ENCODE data around the gene NEURL2.
"Not testable (repeated sequence)": the region's sequence is repeated elsewhere in the genome, so short reads cannot be mapped to it uniquely, and the experiment has no call there.

The NEURL2 gene

DNA sequence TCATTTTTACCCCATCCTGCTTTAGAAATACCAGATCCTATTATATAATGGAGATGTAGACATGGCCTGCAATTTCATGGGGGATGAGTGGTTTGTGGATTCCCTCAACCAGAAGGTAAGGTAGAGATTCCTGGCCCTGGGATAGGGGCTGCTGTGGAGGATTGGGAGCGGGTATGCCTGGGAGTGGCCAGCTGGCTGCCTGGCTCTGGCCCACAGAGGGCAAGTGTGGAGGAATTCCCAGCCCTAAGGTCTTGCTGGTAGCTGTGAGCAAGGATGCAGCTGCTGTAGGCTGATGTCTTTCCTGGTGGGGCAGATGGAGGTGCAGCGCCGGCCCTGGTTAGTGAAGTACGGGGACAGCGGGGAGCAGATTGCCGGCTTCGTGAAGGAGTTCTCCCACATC, 6.7 kb upstream of the NEURL2 start:
- DNase-seq, result no peak

DNA sequence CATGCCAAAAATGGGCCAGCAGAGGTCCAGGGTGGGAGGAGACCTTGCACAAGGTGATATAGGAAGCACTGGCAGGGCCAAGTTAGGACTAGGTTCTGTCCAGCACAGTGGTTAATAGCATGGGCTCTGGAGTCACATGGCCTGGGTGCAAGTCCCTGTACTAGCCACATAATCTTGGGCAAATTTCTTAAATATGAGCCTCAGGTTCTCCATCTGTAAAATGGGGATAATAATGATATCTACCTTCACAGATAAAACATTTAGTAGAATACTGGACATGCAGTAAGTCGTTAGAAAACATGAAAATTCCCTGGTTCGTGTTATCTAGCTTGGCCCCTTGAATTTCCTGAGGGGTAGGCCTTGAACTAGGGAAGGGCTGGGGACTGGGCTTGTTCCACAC, 6.3 kb upstream of the NEURL2 start:
- DNase-seq, result no peak

DNA sequence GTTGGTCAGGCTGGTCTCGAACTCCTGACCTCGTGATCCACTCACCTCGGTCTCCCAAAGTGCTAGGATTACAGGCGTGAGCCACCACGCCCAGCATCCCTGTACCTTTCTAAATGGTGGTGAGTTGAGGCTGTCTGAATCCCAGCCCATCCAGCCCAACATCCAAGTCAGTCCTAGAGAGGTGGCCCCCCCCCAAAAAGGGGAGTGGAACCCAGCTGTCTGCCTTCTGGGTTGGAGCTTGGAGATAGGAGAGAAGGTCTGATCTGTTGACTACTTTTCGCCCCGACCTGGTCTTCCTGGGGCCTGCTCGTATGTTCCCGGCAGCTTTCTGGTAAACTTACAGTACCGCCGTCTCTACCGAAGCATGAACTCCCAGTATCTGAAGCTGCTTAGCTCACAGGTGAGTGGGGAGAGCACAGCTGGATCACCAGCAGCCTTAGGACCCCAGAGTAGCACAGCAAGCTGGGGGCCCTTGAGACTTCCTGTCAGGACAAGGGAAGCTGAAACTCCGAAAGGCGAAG, 5.7 kb upstream of the NEURL2 start:
- DNase-seq, result no peak

DNA sequence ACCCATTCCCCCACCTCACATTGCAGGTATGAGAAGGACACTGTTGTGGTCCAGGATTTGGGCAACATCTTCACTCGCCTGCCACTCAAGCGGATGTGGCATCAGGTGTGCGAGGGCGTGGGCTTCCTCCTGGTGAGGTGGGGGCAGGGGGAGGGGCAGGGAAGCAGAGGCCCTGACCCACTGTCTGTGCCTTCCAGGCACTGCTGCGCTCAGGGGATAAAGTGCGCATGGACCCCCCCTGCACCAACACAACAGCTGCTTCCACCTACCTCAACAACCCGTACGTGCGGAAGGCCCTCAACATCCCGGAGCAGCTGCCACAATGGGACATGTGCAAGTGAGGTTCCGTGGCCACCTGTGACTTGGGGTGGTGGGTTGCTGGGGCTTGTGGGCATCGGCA, 3.8 kb upstream of the NEURL2 start:
- DNase-seq, result no peak

DNA sequence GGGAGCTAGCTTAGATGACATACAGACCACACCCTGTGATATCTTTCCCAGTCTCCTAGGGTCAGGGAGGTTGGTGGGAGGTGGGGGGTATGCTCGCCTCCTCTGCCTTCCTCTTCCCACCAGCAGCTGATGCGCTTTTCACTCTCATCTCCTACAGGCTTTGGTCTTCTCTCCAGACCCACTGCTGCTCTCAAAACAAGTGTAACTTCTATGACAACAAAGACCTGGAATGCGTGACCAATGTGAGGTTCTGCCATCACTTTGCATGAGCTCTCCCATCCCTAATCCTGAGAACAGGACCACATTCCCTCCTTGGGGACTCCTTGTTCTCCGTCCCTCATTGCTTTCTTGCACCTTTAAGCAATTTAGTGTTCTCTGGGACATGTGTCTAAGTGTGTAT, 2.8 kb upstream of the NEURL2 start:
- DNase-seq, result no peak

DNA sequence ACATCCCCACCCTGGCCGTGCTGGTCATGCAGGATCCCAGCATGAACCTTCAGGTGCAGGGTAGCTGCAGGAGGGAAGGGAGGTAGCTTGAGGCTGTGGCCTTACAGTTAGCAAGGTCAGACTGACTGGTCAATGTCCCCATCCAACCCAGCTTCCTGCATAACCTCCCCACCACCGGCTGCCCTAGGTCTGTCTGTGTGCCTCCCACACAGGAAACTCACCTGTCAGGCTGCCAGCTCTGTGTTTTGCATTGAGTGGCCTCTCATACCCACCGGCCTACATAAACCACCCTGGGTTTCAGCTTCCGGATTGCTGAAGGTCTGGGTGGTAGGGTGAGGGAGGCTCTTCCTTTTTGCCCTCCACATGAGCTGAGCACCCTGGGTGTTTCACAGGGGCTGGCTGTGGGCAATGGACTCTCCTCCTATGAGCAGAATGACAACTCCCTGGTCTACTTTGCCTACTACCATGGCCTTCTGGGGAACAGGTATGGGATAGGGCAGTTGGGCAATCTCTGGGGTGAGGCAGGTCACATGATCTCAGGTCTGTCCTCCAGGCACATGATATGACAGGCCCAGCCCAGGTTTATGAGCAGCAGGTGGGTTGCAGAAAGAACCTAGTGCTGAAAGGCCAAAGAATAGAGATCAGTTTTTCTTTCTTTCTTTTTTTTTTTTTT, 2.0 kb upstream of the NEURL2 start:
- DNase-seq, result no peak

DNA sequence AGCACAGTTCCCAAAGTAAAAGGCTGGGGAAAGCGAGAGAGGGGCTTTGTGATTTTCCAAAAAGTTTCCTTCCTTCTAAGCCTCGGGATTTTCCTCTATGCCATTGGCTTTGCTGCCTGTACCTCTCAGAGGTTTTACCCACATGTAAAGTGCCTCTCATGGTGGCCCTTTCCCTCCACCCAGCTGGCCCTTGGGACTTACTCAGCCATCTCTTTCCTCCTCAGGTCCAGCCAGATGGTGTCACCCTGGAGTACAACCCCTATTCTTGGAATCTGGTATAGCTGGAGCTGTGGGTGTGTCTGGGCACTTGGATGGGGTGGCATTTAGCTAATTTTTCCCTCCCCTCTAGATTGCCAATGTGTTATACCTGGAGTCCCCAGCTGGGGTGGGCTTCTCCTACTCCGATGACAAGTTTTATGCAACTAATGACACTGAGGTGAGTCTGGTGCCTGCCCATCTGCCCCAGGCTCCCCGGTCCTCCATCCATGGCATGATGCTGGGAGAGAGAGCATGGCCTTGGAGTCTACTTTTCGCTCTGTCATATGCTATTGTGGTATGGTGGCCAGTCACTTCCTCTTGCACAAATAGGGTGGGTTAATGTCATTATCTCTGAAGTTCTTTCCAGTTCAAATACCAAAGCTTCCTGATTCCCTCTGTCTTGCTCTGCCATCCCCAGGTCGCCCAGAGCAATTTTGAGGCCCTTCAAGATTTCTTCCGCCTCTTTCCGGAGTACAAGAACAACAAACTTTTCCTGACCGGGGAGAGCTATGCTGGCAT, 1.2 kb upstream of the NEURL2 start:
- DNase-seq, result peak; percentile 55

DNA sequence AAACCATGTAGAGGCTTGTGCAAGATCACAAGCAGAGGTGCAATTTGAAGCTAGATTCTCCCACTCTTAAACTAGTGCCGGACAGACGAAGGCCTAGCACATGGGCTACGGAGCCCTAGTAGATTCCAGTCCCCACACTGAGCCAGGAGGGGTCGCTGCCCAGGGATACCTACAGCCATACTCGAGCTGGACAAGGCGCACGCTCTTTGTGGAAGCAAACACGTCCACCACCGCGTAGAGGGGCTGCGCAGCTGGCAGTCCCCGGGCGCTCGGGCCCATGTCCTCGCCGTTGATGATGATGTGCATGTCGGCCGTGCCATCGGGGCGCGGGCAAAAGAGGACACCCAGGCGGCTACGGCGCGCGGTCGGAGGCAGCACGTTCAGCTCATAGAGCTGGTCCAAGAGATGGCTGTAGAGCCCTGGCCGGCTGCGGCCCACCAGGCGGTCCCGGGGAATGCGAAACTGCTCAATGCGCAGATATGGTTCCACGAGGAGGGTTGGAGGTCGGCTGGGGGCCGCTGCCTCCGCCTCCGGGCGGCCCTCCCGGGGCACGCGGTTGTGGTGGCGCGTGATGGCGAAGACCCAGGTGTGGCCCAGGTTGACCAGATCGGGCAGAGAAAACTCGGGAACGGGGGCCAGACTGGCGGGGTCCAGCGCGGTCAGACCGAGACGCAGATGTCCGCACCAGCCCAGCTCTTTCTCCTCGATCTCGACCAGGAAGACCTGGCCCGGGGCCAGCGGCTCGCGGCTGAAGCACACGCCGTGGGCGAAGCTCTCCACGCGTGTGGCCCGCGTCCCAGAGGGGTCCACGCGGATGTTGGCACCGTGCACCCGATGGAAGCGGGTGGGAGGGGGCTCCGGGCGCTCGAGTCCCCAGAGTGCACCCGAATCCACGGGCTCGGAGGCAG, 677 bp downstream of the NEURL2 start:
- peak; percentile 87 for DNase-seq

DNA sequence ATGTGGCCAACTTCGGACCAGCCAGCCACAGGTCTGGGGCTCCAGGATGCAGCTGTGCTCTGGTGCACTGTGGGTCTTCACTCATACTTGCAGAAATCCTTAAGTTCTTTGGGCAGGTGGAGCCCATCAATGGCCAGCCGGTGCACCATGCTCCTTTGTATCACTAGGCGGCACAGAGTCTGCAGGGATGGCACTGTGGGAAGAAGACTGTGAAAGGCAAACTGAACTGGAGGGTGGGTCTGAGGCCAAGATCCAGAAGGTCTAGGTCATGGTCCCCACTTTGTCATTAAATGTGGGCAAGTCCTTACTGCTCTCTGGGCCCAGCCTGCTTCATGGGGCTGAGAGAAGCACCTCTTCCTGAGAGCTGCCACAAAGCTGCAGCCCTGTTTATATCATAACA, 2.3 kb downstream of the NEURL2 start:
- no peak for DNase-seq

DNA sequence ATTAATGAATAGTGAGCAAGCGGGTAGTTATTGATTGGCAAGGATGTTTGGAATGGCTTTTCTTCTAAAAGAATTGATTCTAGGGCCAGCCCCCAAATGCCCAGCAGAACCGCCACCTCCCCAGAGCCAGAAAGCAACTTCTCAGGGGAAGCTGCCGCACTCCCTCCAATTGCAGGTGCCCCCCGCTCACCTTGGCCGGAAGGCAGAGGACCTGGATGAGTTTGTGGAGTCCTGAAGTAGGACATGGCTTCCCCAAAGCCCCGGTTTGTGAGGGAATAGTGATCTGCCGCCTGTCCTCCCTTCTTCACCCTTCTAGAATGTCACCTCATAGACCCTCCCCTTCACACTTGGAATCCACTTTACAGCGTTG, 3.7 kb downstream of the NEURL2 start, which contains the start of gene SPATA25:
Gene SPATA25 (minus strand): TSS at position 277 of the 370 bp plus-strand sequence. CDS start 32 bp downstream, at position 245.
- DNase-seq, result no peak

DNA sequence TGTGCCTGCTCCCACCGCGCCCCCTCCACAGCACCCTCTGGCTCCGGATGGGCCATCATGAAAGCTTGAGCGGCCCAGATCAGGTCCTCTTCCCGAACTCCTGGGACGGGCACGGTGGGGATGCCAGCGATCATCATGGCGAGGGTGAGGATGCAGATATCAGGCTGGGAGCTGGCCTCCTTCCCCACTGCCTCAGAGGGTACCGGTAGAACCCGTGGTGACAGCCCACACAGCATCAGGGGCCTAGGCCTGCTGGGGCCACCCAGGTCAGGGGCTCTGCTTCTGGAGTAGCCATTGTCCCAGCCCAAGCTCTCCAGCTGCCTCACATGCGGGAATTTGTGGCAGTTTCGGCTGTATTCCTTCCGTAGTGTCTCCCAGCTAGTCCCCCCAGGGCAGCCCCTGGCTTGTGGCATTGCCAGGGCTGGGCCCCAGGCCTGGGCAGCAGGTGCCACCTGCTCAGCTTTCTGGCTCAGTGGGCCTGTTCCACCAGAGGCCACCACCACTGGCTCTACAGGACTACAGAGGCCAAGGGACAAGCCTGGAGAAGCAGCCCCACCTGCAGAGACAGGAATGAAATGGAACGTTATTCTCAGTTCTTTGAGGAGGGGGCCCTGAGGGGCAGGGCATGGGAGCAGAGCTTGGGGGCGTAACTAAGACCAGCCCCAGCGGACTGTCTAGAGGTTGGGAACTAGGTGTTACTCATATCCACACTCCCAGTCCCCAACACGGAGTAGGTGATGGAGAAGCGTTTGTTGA, 4.2 kb downstream of the NEURL2 start:
- DNase-seq, result no peak

DNA sequence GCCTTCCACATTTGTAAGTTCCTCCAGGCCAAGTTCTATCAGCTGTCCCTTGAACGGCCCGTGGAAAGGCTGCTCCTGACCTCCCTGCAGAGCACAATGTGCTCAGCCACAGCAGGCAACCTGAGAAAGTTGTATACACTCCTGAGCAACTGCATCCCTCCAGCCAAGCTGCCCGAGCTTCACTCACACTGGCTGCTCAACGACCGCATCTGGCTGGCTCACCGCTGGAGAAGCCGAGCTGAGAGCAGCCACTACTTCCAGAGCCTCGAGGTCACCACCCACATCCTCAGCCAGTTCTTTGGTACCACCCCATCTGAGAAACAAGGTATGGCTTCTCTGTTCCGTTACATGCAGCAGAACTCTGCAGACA, 7.9 kb downstream of the NEURL2 start:
- no peak for DNase-seq

DNA sequence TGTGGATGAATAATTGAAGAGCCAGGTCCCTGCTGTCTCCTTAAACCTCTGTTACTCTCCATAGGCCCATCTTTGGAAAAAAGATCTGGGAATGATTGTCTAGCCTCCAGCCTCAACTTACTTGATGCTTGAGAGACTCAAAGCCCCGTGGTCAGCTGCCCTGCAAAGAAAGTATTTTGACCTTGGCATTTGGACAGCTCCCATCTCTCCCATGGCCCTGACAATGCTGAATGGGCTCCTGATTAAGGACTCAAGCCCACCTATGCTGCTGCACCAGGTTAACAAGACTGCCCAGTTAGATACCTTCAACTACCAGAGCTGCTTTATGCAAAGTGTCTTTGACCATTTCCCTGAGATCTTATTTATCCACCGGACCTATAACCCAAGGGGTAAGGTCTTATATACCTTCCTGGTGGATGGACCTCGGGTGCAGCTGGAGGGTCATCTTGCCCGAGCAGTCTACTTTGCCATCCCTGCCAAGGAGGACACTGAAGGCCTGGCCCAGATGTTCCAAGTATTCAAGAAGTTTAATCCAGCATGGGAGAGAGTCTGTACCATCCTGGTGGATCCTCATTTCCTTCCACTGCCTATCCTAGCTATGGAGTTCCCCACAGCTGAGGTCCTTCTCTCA, 8.4 kb downstream of the NEURL2 start:
- no peak for DNase-seq

DNA sequence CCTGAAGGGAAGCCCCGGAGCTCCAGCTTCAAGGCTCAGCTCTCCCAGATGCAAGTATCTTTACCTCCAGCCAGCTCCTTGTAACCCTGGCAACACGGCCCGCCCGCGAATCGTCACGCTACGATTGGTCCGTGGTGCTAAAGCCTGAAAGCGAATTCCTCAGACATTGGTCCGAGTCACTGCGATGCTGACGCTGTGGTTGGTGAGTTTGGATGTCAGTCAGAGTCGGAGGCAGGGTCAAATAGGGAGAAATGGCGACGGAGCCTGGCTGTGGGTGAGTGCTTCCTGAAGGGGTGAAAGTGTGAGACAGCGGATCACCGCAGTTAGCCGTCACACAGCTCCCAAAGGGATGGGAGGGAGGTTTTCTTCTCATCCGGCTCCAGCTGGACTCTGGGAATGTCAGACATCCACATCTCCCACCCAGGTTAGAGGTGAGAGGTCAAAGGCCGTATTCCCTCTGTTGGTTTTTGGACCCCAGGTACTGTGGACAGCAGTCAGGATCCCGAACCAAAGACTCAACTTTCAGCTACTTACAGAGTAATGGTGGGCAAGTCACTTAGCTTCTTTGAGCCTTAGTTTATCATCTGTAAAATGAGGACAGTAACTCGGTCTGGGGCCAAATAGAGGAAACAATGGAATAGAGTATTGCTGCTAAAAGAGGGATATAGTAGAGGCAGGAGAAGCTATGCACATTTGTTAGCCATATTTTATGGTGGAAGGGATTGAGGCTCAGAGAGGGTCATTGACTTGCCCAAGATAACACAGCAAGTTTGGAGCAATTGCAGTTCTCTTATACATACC, 9.8 kb downstream of the NEURL2 start, which contains the start of gene ZSWIM1:
Gene ZSWIM1 (plus strand): TSS at position 240 of the 801 bp plus-strand sequence. CDS start 1,366 bp downstream, outside the sequence.
- peak; percentile 99 for DNase-seq

DNA sequence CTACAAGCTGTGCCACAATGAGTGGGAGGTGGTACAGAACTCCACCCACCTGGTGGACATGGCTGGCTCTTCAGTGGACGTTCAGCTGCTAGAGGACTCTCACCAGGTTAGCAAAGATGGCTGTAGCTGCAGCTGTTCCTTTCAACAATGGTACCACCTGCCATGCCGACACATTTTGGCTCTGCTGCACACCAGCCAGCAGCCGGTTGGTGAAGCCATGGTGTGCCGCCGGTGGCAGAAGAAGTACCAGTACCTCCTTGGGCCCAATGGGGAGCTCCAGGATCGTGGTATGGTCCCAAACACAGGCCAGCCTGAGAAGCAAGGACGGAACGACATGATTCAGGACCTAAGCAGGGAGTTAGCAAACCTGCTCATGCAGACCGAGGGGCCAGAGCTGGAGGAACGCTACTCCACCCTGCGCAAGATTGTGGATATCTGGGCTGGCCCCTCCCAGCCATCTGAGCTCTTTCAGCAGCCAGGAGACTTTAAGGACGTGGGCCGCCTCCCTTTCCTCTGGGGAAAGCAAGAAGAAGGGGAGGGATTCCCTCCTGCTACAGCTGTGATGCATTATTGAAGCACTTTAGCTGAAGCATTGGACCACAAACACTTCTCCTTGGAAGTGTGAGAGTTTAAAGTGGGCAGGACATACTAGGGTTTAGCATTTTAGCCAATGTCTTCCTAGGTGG, 12.8 kb downstream of the NEURL2 start:
- peak; percentile 80 for DNase-seq

DNA sequence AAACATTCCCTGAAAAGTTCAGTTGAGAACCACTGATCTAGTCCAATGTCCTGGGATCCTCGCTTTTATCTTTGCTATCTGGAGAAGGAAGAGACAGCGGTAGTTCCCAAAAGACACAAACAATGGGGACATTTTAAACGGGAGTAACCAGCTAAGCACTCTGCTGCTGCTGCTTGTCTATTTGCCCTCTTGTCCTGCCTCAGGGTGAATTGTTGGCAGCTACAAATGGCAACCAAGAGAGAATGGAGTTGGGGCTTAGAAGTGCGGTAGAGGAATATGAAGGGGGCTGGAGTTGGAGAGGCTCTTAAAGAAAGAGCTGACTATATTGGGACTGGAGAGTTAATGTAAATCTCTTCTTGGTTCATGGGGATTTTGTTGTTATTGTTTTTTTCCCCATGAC, 16.4 kb downstream of the NEURL2 start:
- no peak for DNase-seq

DNA sequence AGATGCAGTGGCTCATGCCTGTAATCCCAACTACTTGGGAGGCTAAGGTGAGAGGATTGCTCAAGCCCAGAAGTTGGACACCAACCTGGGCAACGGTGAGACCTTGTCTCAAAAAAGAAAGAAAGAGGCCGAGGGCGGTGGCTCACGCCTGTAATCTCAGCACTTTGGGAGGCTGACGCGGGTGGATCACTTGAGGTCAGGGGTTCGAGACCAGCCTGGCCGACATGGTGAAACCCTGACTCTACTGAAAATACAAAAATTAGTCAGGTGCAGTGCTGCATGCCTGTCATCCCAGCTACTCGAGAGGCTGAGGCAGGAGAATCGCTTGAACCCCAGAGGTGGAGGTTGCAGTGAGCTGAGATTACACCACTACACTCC, 16.9 kb downstream of the NEURL2 start:
- DNase-seq, result not testable (repeated sequence)

DNA sequence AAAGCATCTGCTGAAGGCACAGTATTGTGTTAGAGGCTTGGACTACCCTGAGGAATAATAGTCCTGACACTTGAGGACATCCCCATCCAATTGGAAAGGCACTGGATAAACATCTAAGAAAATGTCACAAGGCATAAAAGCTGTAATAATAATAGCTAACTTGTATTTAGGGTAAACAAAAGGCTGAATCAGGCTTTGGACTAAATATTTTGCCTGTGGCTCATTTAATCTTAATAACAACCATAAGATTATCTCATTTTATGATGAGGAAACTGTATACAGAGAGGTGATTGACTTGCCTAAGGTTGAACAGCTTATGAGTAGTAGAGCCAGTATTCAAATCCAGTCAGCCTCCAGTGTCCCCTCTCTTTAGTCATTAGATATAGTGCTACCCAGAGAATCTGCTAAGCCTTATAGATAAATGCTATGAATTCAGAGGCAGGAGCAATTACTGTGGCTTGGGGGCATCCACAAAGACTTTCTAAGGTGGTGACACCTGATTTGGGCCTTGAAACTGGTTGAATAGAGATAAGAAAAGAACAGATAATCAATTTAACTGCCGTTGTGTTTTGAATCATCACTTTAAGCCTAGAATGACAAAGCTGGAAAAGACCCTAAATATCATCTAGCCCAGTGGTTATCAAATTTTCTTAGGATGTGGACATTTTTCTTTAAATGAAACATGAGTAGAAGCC, 17.5 kb downstream of the NEURL2 start:
- DNase-seq, result peak; percentile 55

DNA sequence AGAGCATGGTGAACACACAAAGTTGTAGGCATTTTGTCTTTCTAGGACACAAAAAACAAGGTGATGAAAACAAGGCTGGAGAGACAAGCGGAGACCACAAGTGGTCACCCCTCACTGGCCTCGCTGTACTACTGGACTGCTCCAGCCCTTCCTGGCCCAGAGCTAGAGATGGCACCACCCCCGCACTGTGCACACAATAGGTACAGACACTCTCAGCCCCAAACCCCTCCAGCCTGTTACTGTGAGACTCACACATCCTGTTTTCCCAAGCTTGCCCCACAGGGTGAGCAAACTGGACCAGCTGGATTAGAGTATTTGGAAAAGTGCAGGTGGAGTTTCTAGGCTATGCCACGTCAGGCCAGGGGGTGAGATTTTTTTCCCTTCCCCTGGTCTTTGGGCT, 18.4 kb downstream of the NEURL2 start:
- no peak for DNase-seq

DNA sequence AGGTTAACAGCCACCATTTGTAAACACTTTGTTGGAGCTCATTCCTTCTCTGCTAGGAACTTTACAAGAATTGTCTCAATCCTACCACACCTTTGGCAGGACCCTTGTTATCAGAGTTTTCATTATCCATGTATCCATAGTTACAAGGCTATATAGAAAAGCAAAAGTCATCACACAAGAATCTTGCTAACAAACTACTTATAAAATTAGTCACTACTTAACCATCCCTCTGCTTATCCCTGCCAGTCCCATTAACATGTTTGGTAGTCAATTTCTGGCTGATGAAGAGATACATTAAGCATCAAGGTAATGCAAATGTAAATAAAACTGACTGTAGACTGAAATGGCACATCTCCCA, 23.2 kb downstream of the NEURL2 start:
- no peak for DNase-seq
